ENCODE results near the gene PIK3R1. TPM values are rescaled to one million over a fixed set of nuclear protein-coding genes. Genes with fewer than 3 reads are reported as not detected.

The PIK3R1 gene
- total RNA-seq, 1 donor from 2014 or later = 27.4 TPM

DNA sequence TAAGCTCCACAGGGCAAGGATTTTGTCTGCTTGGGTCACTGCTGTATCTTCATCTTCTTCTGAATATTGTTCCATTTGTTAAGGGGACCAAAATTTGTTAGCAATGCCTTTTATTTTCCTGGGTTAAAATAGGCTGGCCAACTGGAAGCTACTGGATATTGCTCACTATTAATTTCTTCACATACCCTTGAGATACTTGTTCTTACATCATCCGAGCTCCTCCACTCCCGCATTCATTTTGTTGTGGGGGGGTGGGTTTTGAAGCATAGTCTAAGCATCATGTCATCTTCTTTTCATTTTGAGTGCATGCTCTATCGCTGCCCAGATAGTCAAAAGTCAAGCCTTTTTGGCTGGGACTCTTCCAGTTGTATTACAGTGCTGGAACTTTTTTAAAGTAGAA is 42.5 kb upstream of the PIK3R1 start:
- H3K4me1 Mint-ChIP-seq (ENCODE audit: unreplicated experiment) = peaks cover 18% of the 10 kb centered on the region
- no peaks in the 10 kb centered on the region for H3K9me3 Mint-ChIP-seq (ENCODE audit: unreplicated experiment)
- TF ChIP-seq, protein P1, sequence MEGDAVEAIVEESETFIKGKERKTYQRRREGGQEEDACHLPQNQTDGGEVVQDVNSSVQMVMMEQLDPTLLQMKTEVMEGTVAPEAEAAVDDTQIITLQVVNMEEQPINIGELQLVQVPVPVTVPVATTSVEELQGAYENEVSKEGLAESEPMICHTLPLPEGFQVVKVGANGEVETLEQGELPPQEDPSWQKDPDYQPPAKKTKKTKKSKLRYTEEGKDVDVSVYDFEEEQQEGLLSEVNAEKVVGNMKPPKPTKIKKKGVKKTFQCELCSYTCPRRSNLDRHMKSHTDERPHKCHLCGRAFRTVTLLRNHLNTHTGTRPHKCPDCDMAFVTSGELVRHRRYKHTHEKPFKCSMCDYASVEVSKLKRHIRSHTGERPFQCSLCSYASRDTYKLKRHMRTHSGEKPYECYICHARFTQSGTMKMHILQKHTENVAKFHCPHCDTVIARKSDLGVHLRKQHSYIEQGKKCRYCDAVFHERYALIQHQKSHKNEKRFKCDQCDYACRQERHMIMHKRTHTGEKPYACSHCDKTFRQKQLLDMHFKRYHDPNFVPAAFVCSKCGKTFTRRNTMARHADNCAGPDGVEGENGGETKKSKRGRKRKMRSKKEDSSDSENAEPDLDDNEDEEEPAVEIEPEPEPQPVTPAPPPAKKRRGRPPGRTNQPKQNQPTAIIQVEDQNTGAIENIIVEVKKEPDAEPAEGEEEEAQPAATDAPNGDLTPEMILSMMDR (IDR thresholded peaks at IDR 0.05) = no peak
- no peak for DNase-seq (ENCODE audit: extremely low spot score, unreplicated experiment)
- H3K27me3 Mint-ChIP-seq (ENCODE audit: unreplicated experiment) = no peaks in the 10 kb centered on the region
- H3K27ac Mint-ChIP-seq (ENCODE audit: unreplicated experiment) = no peak overlapping the region
- no peak overlapping the region for H3K4me3 Mint-ChIP-seq (ENCODE audit: unreplicated experiment)
- no peaks in the 10 kb centered on the region for H3K36me3 Mint-ChIP-seq (ENCODE audit: unreplicated experiment)

DNA sequence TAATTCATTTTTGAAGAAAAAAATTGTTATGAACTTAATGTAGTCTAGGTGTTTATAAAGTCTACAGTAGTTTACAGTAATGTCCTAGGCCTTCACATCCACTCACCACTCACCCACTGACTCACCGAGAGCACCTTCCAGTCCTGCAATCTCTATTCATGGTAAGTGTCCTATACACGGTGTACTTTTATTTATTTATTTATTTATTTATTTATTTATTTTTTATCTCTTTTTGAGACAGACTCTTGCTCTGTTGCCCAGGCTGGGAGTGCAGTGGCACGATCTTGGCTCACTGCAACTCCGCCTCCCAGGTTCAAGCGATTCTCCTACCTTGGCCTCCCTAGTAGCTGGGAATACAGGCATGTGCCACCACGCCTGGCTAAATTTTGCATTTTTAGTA is 39.3 kb upstream of the PIK3R1 start:
- no peaks in the 10 kb centered on the region for H3K9me3 Mint-ChIP-seq (ENCODE audit: unreplicated experiment)
- TF ChIP-seq, protein P1 (IDR thresholded peaks at IDR 0.05) = no peak
- no peaks in the 10 kb centered on the region for H3K36me3 Mint-ChIP-seq (ENCODE audit: unreplicated experiment)
- H3K4me3 Mint-ChIP-seq (ENCODE audit: unreplicated experiment) = no peak overlapping the region
- no peak overlapping the region for H3K27ac Mint-ChIP-seq (ENCODE audit: unreplicated experiment)
- no peak for DNase-seq (ENCODE audit: extremely low spot score, unreplicated experiment)
- H3K27me3 Mint-ChIP-seq (ENCODE audit: unreplicated experiment) = no peaks in the 10 kb centered on the region
- peaks cover 3% of the 10 kb centered on the region for H3K4me1 Mint-ChIP-seq (ENCODE audit: unreplicated experiment)

DNA sequence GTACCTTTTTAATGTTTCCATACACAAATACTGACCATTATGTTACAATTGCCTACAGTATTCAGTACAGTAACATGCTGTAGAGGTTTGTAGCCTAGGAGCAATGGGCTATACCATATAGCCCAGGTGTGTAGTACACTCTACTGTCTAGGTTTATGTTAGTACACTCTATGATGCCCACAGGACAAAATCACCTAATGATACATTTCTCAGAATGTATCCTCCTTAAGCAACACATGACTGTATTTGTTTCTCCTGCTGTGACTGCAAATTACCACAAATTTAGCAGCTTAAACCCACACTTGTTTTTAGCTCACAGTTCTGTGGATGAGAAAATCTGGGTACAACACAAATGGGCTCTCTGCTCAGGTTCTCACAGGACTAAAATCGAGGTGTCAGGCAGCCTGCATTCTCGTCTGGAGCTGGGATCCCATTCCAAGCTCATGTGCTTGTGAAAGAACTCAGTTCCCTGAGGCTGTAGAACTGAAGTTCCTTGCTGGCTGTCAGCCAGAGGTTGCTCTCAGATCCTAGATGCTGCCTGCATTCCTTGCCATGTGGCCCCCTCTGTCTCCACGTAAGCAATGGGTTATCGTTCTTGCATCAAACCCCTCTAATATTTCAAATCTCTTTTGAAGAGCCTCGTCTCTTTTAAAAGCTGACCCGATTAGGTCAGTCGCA is 38.6 kb upstream of the PIK3R1 start:
- Mint-ChIP-seq H3K36me3 (ENCODE audit: unreplicated experiment) (no peaks in the 10 kb centered on the region), H3K4me3 (ENCODE audit: unreplicated experiment) (no peak overlapping the region), H3K4me1 (ENCODE audit: unreplicated experiment) (no peaks in the 10 kb centered on the region), H3K27ac (ENCODE audit: unreplicated experiment) (no peak overlapping the region), H3K27me3 (ENCODE audit: unreplicated experiment) (no peaks in the 10 kb centered on the region), H3K9me3 (ENCODE audit: unreplicated experiment) (no peaks in the 10 kb centered on the region)
- no peak for DNase-seq (ENCODE audit: extremely low spot score, unreplicated experiment)
- TF ChIP-seq, protein P1 (IDR thresholded peaks at IDR 0.05) = no peak

DNA sequence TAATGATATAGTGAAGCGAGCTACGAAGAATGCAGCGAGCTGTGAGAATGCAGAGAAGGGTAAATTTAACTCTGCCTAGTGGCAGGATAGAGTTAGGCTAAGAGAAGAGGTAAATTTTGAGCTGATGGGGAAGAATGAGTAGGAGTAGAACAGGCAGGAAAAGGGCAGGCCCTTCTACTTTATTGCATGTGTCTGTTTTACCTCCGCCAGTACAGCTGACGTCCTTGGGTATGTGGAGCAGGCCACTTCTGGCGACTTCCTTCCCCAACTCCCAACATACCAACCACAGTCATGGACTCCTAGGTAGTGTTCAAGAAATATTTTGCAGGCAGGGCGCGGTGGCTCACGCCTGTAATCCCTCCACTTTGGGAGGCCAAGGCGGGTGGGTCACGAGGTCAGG is 37.9 kb upstream of the PIK3R1 start:
- H3K27ac Mint-ChIP-seq (ENCODE audit: unreplicated experiment) = no peak overlapping the region
- H3K27me3 Mint-ChIP-seq (ENCODE audit: unreplicated experiment) = no peaks in the 10 kb centered on the region
- TF ChIP-seq, protein P1 (IDR thresholded peaks at IDR 0.05) = no peak

DNA sequence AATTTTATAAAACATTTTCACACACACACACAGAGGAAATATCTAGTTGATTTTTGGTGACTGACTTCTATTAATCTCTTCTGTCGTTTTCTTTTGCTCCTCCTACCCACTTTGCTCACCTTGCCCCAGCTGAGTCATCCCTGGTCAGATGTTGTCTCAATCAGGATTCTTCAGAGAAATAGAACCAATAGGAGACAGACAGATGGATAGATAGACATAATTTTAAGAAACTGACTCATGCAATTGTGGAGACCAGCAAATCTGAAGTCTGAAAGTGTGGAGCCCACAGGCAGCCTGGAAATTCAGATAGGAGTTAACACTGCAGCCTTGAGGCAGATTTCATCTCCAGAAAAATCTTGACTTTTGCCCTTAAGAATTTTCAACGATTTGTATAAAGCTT is 37.0 kb upstream of the PIK3R1 start:
- no peaks in the 10 kb centered on the region for H3K4me1 Mint-ChIP-seq (ENCODE audit: unreplicated experiment)
- no peak for DNase-seq (ENCODE audit: extremely low spot score, unreplicated experiment)
- H3K27ac Mint-ChIP-seq (ENCODE audit: unreplicated experiment) = no peak overlapping the region
- H3K9me3 Mint-ChIP-seq (ENCODE audit: unreplicated experiment) = no peaks in the 10 kb centered on the region
- TF ChIP-seq, protein P1 (IDR thresholded peaks at IDR 0.05) = no peak
- H3K36me3 Mint-ChIP-seq (ENCODE audit: unreplicated experiment) = no peaks in the 10 kb centered on the region
- H3K27me3 Mint-ChIP-seq (ENCODE audit: unreplicated experiment) = no peaks in the 10 kb centered on the region
- no peak overlapping the region for H3K4me3 Mint-ChIP-seq (ENCODE audit: unreplicated experiment)

More for the DNA sequence above, 37.9 kb upstream of the PIK3R1 start:
- Mint-ChIP-seq H3K9me3 (ENCODE audit: unreplicated experiment) (no peaks in the 10 kb centered on the region), H3K4me3 (ENCODE audit: unreplicated experiment) (no peak overlapping the region), H3K36me3 (ENCODE audit: unreplicated experiment) (no peaks in the 10 kb centered on the region), H3K4me1 (ENCODE audit: unreplicated experiment) (no peaks in the 10 kb centered on the region)
- no peak for DNase-seq (ENCODE audit: extremely low spot score, unreplicated experiment)

Measured in osteocyte (in vitro differentiated cells).